ENCODE measurements around the gene NCOA1. TPM values are rescaled to one million over a fixed set of nuclear protein-coding genes. Genes with fewer than 3 reads are reported as not detected.

NCOA1 gene
- total RNA-seq, 1 donor from 2014 or later: 46.9 TPM

DNA sequence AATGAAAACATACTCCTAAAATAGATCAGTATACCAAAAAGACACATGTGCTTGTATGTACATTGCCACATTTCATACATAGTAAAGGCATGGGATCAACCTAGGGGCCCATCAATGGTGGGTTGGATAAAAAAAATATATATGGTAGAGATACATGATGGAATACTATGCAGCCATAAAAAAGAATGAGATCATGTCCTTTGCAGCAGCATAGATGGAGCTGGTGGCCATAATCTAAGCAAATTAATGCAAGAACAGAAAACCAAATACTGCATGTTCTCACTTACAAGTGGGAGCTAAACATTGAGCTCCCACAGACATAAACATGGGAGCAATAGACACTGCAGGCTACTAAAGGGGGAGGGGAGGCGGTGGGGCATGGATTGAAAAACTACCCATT lies 18.6 kb upstream of the NCOA1 start:
- intact Hi-C loops (cut with DNase I): no loop called here
- no peak overlapping the region for H3K27ac ChIP-seq
- ATAC-seq: no peak
- DNase-seq: no peak
- H3K36me3 ChIP-seq: no peaks in the 10 kb centered on the region
- H3K4me1 ChIP-seq: no peaks in the 10 kb centered on the region
- no peaks in the 10 kb centered on the region for H3K9me3 ChIP-seq
- TF ChIP-seq, protein P1, sequence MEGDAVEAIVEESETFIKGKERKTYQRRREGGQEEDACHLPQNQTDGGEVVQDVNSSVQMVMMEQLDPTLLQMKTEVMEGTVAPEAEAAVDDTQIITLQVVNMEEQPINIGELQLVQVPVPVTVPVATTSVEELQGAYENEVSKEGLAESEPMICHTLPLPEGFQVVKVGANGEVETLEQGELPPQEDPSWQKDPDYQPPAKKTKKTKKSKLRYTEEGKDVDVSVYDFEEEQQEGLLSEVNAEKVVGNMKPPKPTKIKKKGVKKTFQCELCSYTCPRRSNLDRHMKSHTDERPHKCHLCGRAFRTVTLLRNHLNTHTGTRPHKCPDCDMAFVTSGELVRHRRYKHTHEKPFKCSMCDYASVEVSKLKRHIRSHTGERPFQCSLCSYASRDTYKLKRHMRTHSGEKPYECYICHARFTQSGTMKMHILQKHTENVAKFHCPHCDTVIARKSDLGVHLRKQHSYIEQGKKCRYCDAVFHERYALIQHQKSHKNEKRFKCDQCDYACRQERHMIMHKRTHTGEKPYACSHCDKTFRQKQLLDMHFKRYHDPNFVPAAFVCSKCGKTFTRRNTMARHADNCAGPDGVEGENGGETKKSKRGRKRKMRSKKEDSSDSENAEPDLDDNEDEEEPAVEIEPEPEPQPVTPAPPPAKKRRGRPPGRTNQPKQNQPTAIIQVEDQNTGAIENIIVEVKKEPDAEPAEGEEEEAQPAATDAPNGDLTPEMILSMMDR (IDR thresholded peaks at IDR 0.05): no peak
- no peaks in the 10 kb centered on the region for H3K27me3 ChIP-seq
- no peak overlapping the region for H3K4me3 ChIP-seq

DNA sequence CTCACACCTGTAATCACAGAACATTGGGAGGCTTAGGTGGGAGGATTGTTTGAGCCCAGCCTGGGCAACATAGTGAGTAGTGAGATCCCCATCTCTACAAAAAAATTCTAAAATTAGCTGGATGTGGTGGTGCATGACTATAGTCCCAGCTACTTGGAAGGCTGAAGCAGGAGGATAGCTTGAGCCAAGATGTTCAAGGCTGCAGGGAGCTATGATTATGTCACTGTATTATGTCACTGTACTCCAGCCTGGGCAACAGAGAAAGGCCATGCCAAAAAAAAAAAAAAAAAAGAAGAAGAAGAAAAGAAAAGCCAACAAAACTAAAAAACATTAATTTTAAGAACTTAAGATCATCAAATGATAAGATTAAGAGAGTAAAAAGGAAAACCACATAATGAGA lies 17.4 kb upstream of the NCOA1 start:
- H3K4me3 ChIP-seq: no peak overlapping the region
- DNase-seq (no peak), ATAC-seq (no peak)
- intact Hi-C loops (cut with DNase I): no loop called here
- no peak overlapping the region for H3K27ac ChIP-seq
- H3K36me3 ChIP-seq: no peaks in the 10 kb centered on the region
- TF ChIP-seq, protein P1 (IDR thresholded peaks at IDR 0.05): no peak
- H3K4me1 ChIP-seq: no peaks in the 10 kb centered on the region
- H3K9me3 ChIP-seq: no peaks in the 10 kb centered on the region
- H3K27me3 ChIP-seq: no peaks in the 10 kb centered on the region

DNA sequence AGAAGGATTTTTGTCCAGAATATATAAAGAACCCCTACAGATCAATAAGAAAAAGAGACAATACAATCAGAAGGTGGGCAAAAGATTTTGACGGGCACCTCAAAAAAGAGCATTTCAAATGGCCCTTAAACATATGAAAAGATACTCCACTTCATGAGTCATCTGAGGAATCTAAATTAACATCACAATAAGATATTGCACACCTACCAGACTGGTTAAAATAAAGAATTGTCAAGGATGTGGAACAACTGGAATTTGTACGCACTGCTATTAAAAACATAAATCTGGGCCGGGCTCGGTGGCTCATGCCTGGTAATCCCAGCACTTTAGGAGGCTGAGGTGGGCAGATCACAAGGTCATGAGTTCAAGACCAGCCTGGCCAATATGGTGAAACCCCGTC lies 17.0 kb upstream of the NCOA1 start:
- H3K9me3 ChIP-seq: no peaks in the 10 kb centered on the region
- H3K4me1 ChIP-seq: no peaks in the 10 kb centered on the region
- DNase-seq (no peak), ATAC-seq (no peak)
- TF ChIP-seq, protein P1 (IDR thresholded peaks at IDR 0.05): no peak
- intact Hi-C loops (cut with DNase I): no loop called here
- no peaks in the 10 kb centered on the region for H3K36me3 ChIP-seq
- no peak overlapping the region for H3K27ac ChIP-seq
- no peak overlapping the region for H3K4me3 ChIP-seq
- no peaks in the 10 kb centered on the region for H3K27me3 ChIP-seq

DNA sequence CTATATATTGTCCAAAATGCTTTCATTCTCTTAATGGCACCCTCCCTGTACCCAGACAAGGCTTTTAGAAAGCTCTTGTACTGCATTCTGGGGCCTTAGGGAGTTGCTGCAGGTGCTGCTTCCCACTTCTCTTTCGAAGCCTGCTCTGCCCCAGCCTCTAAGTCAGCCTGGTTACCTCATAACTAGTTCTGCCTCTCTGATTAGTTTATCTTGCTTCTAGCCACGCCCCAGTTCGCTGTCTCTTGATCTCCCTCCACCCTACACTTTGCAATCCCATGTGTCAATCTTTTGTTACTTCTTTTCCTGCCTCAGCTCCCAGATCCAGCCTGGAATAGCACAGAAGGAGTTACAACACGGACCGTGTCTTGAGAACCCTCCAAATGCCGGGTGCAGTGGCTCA lies 13.8 kb upstream of the NCOA1 start:
- ATAC-seq (peak; percentile 23), DNase-seq (no peak)
- Histone ChIP-seq H3K36me3 (no peaks in the 10 kb centered on the region), H3K27me3 (no peaks in the 10 kb centered on the region), H3K27ac (no peak overlapping the region), H3K4me1 (peaks cover 7% of the 10 kb centered on the region), H3K9me3 (no peaks in the 10 kb centered on the region), H3K4me3 (no peak overlapping the region)
- TF ChIP-seq, protein P1 (IDR thresholded peaks at IDR 0.05): no peak
- intact Hi-C loops (cut with DNase I): no loop called here

DNA sequence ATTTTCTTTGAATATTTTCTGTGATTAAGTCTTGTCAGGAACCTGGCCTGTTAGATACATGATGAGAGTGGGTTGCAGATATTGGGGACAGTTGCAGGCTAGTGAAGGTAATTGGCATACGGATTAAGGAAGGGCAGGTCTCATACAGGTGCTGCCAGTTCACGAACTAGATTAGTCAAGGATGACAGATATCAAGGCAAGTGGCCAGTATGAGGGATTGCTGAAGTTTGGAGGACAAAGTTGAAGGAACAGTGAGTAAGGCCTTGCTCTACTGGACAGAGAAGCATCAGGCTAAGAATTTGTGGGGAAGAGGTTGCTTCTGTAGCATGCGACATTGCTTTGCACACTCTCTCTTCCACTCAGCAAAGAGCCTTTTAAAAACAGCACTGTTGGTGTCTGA lies 12.8 kb upstream of the NCOA1 start:
- H3K9me3 ChIP-seq: no peaks in the 10 kb centered on the region
- peaks cover 11% of the 10 kb centered on the region for H3K4me1 ChIP-seq
- ATAC-seq: no peak
- H3K4me3 ChIP-seq: no peak overlapping the region
- no peak for DNase-seq
- H3K27me3 ChIP-seq: no peaks in the 10 kb centered on the region
- intact Hi-C loops (cut with DNase I): no loop called here
- no peaks in the 10 kb centered on the region for H3K36me3 ChIP-seq
- TF ChIP-seq, protein P1 (IDR thresholded peaks at IDR 0.05): no peak
- no peak overlapping the region for H3K27ac ChIP-seq

DNA sequence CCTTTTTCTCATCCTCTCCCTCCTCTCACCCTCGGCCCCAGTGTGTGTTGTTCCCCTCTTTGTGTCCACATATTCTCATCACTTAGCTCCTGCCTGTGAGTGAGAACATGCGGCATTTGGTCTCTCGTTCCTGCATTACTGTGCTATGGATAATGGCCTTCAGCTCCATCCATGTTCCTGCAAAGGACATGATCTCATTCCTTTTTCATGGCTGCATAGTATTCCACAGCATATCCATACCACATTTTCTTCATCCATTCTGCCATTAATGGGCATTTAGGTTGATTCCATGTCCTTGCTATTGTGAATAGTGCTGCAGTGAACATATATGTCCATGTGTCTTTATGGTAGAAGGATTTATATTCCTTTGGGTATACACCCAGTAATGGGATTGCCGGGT lies 10.8 kb upstream of the NCOA1 start:
- DNase-seq: no peak
- no peak for ATAC-seq
- TF ChIP-seq, protein P1 (IDR thresholded peaks at IDR 0.05): no peak
- no peaks in the 10 kb centered on the region for H3K27me3 ChIP-seq
- intact Hi-C loops (cut with DNase I): no loop called here
- no peaks in the 10 kb centered on the region for H3K36me3 ChIP-seq
- no peak overlapping the region for H3K4me3 ChIP-seq
- H3K9me3 ChIP-seq: no peaks in the 10 kb centered on the region
- peaks cover 11% of the 10 kb centered on the region for H3K4me1 ChIP-seq
- no peak overlapping the region for H3K27ac ChIP-seq
